SK-N-SH (cell line): ENCODE measurements around the gene SLCO2A1. TPM values are rescaled to one million over a fixed set of nuclear protein-coding genes. Genes with fewer than 3 reads are reported as not detected.

Experiments used
- CTCF ChIA-PET: fragments of 300-600, 350-600 bp; formaldehyde crosslinking; extraction: SDS; loops from one replicate; lab custom pipeline; 2021; lab: Yijun Ruan, JAX
- POLR2A ChIA-PET: fragments of 350-600 bp; sonication (Branson Sonifier 250); formaldehyde crosslinking; extraction: SDS; loops from one replicate; lab custom pipeline; 2020; ENCODE audit warnings: antibody characterized with exemption, inconsistent platforms; lab: Yijun Ruan, JAX
- DNase-seq: peaks from one replicate; pipeline ENCODE4 v3.0.0; 2012
- H2AFZ ChIP-seq: fragments of 200-600 bp; sonication (generic); 2 replicates; pipeline ENCODE4 v1.8.1; 2016; ENCODE audit warnings: antibody characterized with exemption, mild to moderate bottlenecking, low read depth
- H3F3A ChIP-seq: fragments of 200-600 bp; sonication (generic); replicated peaks from 2 replicates; pipeline ENCODE3; 2016; ENCODE audit warnings: antibody characterized with exemption, mild to moderate bottlenecking; ENCODE audit not compliant: insufficient read depth
- H3K27ac ChIP-seq, 2 experiments: fragments of 200-500 bp in 1 of 2; fragments of 200-600 bp in 1 of 2; sonication (Bioruptor generic) in 1 of 2; sonication (generic), shearing (Covaris generic) in 1 of 2; 2 replicates each; pipeline versions ENCODE4 v1.5.1 to v1.6.1; 2014 to 2016; ENCODE audit warnings: low read depth in 2 of 2, inconsistent platforms in 1 of 2, low read length in 1 of 2, mild to moderate bottlenecking in 1 of 2, mixed read lengths in 1 of 2
- H3K27me3 ChIP-seq: fragments of 200-600 bp; sonication (generic), shearing (Covaris generic); 2 replicates; pipeline ENCODE4 v1.6.1; 2016; ENCODE audit warnings: mixed run types; ENCODE audit not compliant: insufficient read depth
- H3K36me3 ChIP-seq, 2 experiments: fragments of 200-500 bp in 1 of 2; fragments of 200-600 bp in 1 of 2; sonication (Bioruptor generic) in 1 of 2; sonication (generic) in 1 of 2; replicated peaks in 1 of 2; 2 replicates each; pipeline versions ENCODE3 to v1.5.1; 2014 to 2016; ENCODE audit warnings: low read length in 1 of 2, mild to moderate bottlenecking in 1 of 2; ENCODE audit not compliant: insufficient read depth in 2 of 2, control insufficient read depth in 1 of 2
- H3K4me1 ChIP-seq, 2 experiments: fragments of 200-500 bp in 1 of 2; fragments of 200-600 bp in 1 of 2; sonication (Bioruptor generic) in 1 of 2; sonication (generic), shearing (Covaris generic) in 1 of 2; 2 replicates each; pipeline versions ENCODE4 v1.5.1 to v1.6.1; 2014 to 2016; ENCODE audit warnings: low read depth in 1 of 2, low read length in 1 of 2, mixed run types in 1 of 2; ENCODE audit not compliant: insufficient read depth in 2 of 2, control insufficient read depth in 1 of 2
- H3K4me2 ChIP-seq: fragments of 200-600 bp; sonication (generic), shearing (Covaris generic); 2 replicates; pipeline ENCODE4 v1.6.1; 2017; ENCODE audit warnings: mixed run types
- H3K4me3 ChIP-seq, 2 experiments: fragments of 200-500 bp in 1 of 2; fragments of 200-600 bp in 1 of 2; sonication (Bioruptor generic) in 1 of 2; sonication (generic), shearing (Covaris generic) in 1 of 2; 2 replicates each; pipeline versions ENCODE4 v1.5.1 to v1.8.1; 2014 to 2016; ENCODE audit warnings: low read depth in 2 of 2, inconsistent platforms in 1 of 2, low read length in 1 of 2, mild to moderate bottlenecking in 1 of 2, mixed read lengths in 1 of 2, moderate library complexity in 1 of 2
- H3K79me2 ChIP-seq: fragments of 200-600 bp; sonication (generic); 2 replicates; pipeline ENCODE4 v1.8.1; 2017; ENCODE audit warnings: mild to moderate bottlenecking; ENCODE audit not compliant: insufficient read depth
- H3K9ac ChIP-seq: fragments of 200-600 bp; sonication (generic); 2 replicates; pipeline ENCODE4 v1.6.1; 2017; ENCODE audit warnings: mixed run types
- H3K9me2 ChIP-seq: fragments of 200-600 bp; sonication (generic); 2 replicates; pipeline ENCODE4 v1.6.1; 2017; ENCODE audit warnings: mixed run types
- H3K9me3 ChIP-seq: fragments of 200-600 bp; sonication (generic); 2 replicates; pipeline ENCODE4 v1.6.1; 2017; ENCODE audit warnings: mixed run types, mild to moderate bottlenecking, moderate library complexity
- H4K20me1 ChIP-seq: fragments of 200-600 bp; sonication (generic); 2 replicates; pipeline ENCODE4 v1.6.1; 2017; ENCODE audit warnings: mild to moderate bottlenecking, mixed run types; ENCODE audit not compliant: insufficient read depth
- CHD2 ChIP-seq: fragments of 150-350 bp; IDR thresholded peaks from 2 replicates; pipeline ENCODE4 v1.6.1; 2018; ENCODE audit warnings: low read length; ENCODE audit not compliant: partially characterized antibody
- FOXM1 ChIP-seq: IDR thresholded peaks from 2 replicates; pipeline ENCODE4 v1.4.0; 2012; ENCODE audit warnings: low read depth, mild to moderate bottlenecking
- IRF3 ChIP-seq: fragments of 150-350 bp; IDR thresholded peaks from 2 replicates; pipeline ENCODE4 v1.6.1; 2016; ENCODE audit warnings: mild to moderate bottlenecking, low read depth, low read length
- NFIC ChIP-seq: IDR thresholded peaks from 2 replicates; pipeline ENCODE4 v1.4.0; 2012; ENCODE audit warnings: borderline replicate concordance
- POLR2AphosphoS5 ChIP-seq: IDR thresholded peaks from 2 replicates; pipeline ENCODE4 v1.6.1; 2012; ENCODE audit warnings: low read depth, low read length
- TAF1 ChIP-seq: IDR thresholded peaks from 2 replicates; pipeline ENCODE4 v1.6.1; 2012; ENCODE audit warnings: low read depth, mild to moderate bottlenecking, low read length, moderate library complexity, borderline replicate concordance
- USF2 ChIP-seq: fragments of 150-350 bp; IDR thresholded peaks from 2 replicates; pipeline ENCODE4 v1.6.1; 2017; ENCODE audit warnings: antibody characterized with exemption, low read length, low read depth, borderline replicate concordance
- YY1 ChIP-seq: IDR thresholded peaks from 2 replicates; pipeline ENCODE4 v1.4.0; 2012; ENCODE audit warnings: low read depth, mild to moderate bottlenecking
- WGBS: methylation state at CpG from one replicate; pipeline ENCODE4 v1.1.6; 2017; ENCODE audit warnings: low lambda C conversion rate; 5-methylcytosine and 5-hydroxymethylcytosine counted together
- polyA plus RNA-seq, 3 experiments: library from polyadenylated mRNA; depleted of rRNA; stranded (reverse); fragments of >200 nt; gene quantifications; 2 replicates each; pipeline ENCODE4 v1.2.3, GENCODE V29; 2012

Gene SLCO2A1
- polyA plus RNA-seq, 1 of the 3 experiments (the other 2 are of a cell fraction): 9.3 TPM

- DNase-seq: no peak
- CTCF ChIA-PET: interaction anchor here (0.8 to 1.4 kb wide), 2 partner anchors 12 to 70 kb away, joined by 3 to 7 read pairs; no protein-coding TSS in a partner anchor
- Histone ChIP-seq H3K36me3 (no peaks in the 10 kb centered on the region), H4K20me1 (no peaks in the 10 kb centered on the region), H3K9me2 (no peaks in the 10 kb centered on the region), H3K79me2 (no peaks in the 10 kb centered on the region), H3K4me3 (no peak overlapping the region), H2AFZ (no peak overlapping the region), H3F3A (no peaks in the 10 kb centered on the region), H3K4me1 (peaks cover 0 to 2% of the 10 kb centered on the region in 2 experiments; a peak in 1 of 4 replicates), H3K9me3 (no peaks in the 10 kb centered on the region), H3K9ac (no peak overlapping the region), H3K27ac (no peak overlapping the region), H3K27me3 (no peaks in the 10 kb centered on the region; the same call in 1 of the 2 replicates), H3K4me2 (no peak overlapping the region)
- POLR2A ChIA-PET: no interaction called here
- TF ChIP-seq POLR2AphosphoS5: no peak
- TF ChIP-seq USF2: no peak
- 68% methylated on average over 8 of the region's 8 CpGs for WGBS
Measured at GRCh38 chr3:133887803-133888703, 141.7 kb downstream of the SLCO2A1 start.

- Histone ChIP-seq H3K4me1 (peaks cover 0 to 2% of the 10 kb centered on the region in 2 experiments; a peak in 1 of 4 replicates), H2AFZ (no peak overlapping the region), H3K79me2 (no peaks in the 10 kb centered on the region), H3K9me3 (no peaks in the 10 kb centered on the region), H3K4me2 (no peak overlapping the region), H3K9me2 (no peaks in the 10 kb centered on the region), H4K20me1 (no peaks in the 10 kb centered on the region), H3K36me3 (no peaks in the 10 kb centered on the region), H3K27ac (no peak overlapping the region), H3K4me3 (no peak overlapping the region), H3K9ac (no peak overlapping the region), H3K27me3 (no peaks in the 10 kb centered on the region; the same call in 1 of the 2 replicates), H3F3A (no peaks in the 10 kb centered on the region)
- TF ChIP-seq POLR2AphosphoS5: no peak
- TF ChIP-seq NFIC: no peak
- no peak for TF ChIP-seq FOXM1
- no peak for TF ChIP-seq YY1
- no peak for TF ChIP-seq CHD2
- TF ChIP-seq TAF1: no peak
- TF ChIP-seq IRF3: no peak
- POLR2A ChIA-PET: no interaction called here
- DNase-seq: no peak
- CTCF ChIA-PET: interaction anchor here (0.8 kb wide), 1 partner anchor 69 kb away, joined by 3 read pairs; no protein-coding TSS in a partner anchor
- whole genome bisulfite sequencing: 60% methylated on average over 2 of the region's 4 CpGs
Measured at GRCh38 chr3:133887074-133887802, 142.5 kb downstream of the SLCO2A1 start.
